ENCODE data around the gene MCRS1. TPM values are rescaled to one million over a fixed set of nuclear protein-coding genes. Genes with fewer than 3 reads are reported as not detected.

MCRS1 gene
- total and polyA plus RNA-seq, 10 of the 15 experiments (the other 5 are each of a cell fraction or from before 2014, with no cell fraction given), result 34.3 to 82.8 (median 57.6) TPM

DNA sequence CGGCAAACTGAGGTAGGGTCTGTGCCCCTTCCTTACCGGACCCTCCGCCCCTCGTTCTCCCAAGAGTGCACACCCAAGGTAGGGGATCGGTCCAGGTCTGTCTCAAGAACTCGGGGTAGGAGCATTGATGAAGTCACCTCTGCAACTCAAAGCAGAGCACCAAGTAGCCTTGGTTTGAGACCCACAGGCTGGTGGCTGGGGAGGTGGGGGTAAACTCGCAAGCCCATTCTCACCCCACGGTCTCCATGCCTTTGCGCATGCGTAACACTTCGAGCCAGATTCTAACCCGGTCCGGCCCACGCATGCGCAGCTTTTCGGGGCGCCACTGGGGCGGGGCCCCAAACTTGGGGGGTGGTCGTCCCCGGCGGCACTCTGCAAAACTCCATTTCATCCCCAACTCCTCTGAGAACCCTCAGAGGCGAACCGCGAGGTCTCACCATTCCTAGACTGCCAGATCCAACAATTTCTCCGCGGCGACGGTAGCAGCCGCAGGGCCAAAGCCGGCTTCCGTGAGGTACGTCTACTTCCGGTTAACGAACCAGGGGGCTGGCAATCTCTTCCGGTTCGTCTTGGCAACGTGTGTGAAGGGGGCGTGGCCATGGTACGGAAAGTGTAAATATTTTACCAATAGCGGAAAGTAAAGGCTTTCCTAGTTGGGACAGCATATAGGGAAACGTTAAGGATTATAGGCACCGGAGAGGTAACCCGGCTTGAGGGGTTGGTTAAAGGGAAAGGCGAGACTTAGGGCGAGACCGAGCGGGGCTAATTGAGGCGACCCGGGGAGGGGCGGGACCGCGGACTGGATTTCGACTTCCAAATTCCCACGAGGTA is at the start of gene MCRS1 (continued):
- TF ChIP-seq, protein P1, sequence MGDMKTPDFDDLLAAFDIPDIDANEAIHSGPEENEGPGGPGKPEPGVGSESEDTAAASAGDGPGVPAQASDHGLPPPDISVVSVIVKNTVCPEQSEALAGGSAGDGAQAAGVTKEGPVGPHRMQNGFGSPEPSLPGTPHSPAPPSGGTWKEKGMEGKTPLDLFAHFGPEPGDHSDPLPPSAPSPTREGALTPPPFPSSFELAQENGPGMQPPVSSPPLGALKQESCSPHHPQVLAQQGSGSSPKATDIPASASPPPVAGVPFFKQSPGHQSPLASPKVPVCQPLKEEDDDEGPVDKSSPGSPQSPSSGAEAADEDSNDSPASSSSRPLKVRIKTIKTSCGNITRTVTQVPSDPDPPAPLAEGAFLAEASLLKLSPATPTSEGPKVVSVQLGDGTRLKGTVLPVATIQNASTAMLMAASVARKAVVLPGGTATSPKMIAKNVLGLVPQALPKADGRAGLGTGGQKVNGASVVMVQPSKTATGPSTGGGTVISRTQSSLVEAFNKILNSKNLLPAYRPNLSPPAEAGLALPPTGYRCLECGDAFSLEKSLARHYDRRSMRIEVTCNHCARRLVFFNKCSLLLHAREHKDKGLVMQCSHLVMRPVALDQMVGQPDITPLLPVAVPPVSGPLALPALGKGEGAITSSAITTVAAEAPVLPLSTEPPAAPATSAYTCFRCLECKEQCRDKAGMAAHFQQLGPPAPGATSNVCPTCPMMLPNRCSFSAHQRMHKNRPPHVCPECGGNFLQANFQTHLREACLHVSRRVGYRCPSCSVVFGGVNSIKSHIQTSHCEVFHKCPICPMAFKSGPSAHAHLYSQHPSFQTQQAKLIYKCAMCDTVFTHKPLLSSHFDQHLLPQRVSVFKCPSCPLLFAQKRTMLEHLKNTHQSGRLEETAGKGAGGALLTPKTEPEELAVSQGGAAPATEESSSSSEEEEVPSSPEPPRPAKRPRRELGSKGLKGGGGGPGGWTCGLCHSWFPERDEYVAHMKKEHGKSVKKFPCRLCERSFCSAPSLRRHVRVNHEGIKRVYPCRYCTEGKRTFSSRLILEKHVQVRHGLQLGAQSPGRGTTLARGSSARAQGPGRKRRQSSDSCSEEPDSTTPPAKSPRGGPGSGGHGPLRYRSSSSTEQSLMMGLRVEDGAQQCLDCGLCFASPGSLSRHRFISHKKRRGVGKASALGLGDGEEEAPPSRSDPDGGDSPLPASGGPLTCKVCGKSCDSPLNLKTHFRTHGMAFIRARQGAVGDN (IDR thresholded peaks at IDR 0.05), result peak; percentile 91
- TF ChIP-seq MXI1 (IDR thresholded peaks at IDR 0.05; ENCODE audit: low read depth, low read length) (peak; percentile 91), ATF7 (IDR thresholded peaks at IDR 0.05; ENCODE audit: low read depth) (0 out of 2 replicates have a peak, but pooled peaks have one; percentile 48), RELA (IDR thresholded peaks at IDR 0.05; ENCODE audit: borderline replicate concordance, partially characterized antibody) (peak; percentile 81), KLF5 (IDR thresholded peaks at IDR 0.05; ENCODE audit: partially characterized antibody) (no peak), EGR1 (IDR thresholded peaks at IDR 0.05; ENCODE audit: borderline replicate concordance in 1 of 2, low read depth in 2 of 2, low read length in 2 of 2) (peak in 1 of 2 experiments; percentile 57; a peak in 1 of 3 replicates), ZNF24 (IDR thresholded peaks at IDR 0.05) (no peak), ZNF384 (IDR thresholded peaks at IDR 0.05; ENCODE audit: borderline replicate concordance, low read depth, low read length) (no peak), IRF4 (IDR thresholded peaks at IDR 0.05; ENCODE audit: low read depth, low read length) (no peak), HDGF (IDR thresholded peaks at IDR 0.05) (no peak), SRF (IDR thresholded peaks at IDR 0.05; ENCODE audit: low read depth in 2 of 2, low read length in 2 of 2) (no peak), SMAD5 (IDR thresholded peaks at IDR 0.05; ENCODE audit: low read depth) (peak; percentile 94), POLR2A (IDR thresholded peaks at IDR 0.05; ENCODE audit: low read depth, low read length) (peak; percentile 98), DPF2 (IDR thresholded peaks at IDR 0.05) (no peak), JUND (IDR thresholded peaks at IDR 0.05; ENCODE audit: low read depth, low read length) (no peak), MEF2A (IDR thresholded peaks at IDR 0.05; ENCODE audit: insufficient read depth, low read depth, low read length) (no peak), CREM (IDR thresholded peaks at IDR 0.05; ENCODE audit: low read depth) (peak; percentile 88), SUZ12 (IDR thresholded peaks at IDR 0.05; ENCODE audit: unreplicated experiment) (no peak), BMI1 (IDR thresholded peaks at IDR 0.05; ENCODE audit: borderline replicate concordance) (no peak; the same call in 1 of the 2 replicates), RUNX3 (IDR thresholded peaks at IDR 0.05; ENCODE audit: low read length) (peak; percentile 55)
- TF ChIP-seq, protein P2, sequence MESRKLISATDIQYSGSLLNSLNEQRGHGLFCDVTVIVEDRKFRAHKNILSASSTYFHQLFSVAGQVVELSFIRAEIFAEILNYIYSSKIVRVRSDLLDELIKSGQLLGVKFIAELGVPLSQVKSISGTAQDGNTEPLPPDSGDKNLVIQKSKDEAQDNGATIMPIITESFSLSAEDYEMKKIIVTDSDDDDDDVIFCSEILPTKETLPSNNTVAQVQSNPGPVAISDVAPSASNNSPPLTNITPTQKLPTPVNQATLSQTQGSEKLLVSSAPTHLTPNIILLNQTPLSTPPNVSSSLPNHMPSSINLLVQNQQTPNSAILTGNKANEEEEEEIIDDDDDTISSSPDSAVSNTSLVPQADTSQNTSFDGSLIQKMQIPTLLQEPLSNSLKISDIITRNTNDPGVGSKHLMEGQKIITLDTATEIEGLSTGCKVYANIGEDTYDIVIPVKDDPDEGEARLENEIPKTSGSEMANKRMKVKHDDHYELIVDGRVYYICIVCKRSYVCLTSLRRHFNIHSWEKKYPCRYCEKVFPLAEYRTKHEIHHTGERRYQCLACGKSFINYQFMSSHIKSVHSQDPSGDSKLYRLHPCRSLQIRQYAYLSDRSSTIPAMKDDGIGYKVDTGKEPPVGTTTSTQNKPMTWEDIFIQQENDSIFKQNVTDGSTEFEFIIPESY (IDR thresholded peaks at IDR 0.05), result no peak
- TF ChIP-seq, protein P3, sequence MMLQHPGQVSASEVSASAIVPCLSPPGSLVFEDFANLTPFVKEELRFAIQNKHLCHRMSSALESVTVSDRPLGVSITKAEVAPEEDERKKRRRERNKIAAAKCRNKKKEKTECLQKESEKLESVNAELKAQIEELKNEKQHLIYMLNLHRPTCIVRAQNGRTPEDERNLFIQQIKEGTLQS (IDR thresholded peaks at IDR 0.05; ENCODE audit: borderline replicate concordance, extremely low read depth, low read depth, low read length), result peak; percentile 56; the same call in 1 of the 2 replicates
- TF ChIP-seq, protein P4, sequence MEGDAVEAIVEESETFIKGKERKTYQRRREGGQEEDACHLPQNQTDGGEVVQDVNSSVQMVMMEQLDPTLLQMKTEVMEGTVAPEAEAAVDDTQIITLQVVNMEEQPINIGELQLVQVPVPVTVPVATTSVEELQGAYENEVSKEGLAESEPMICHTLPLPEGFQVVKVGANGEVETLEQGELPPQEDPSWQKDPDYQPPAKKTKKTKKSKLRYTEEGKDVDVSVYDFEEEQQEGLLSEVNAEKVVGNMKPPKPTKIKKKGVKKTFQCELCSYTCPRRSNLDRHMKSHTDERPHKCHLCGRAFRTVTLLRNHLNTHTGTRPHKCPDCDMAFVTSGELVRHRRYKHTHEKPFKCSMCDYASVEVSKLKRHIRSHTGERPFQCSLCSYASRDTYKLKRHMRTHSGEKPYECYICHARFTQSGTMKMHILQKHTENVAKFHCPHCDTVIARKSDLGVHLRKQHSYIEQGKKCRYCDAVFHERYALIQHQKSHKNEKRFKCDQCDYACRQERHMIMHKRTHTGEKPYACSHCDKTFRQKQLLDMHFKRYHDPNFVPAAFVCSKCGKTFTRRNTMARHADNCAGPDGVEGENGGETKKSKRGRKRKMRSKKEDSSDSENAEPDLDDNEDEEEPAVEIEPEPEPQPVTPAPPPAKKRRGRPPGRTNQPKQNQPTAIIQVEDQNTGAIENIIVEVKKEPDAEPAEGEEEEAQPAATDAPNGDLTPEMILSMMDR (IDR thresholded peaks at IDR 0.05 in 2 of 3, conservative IDR thresholded peaks at IDR 0.05 in 1 of 3; ENCODE audit: control insufficient read depth in 2 of 3, extremely low read depth in 1 of 3, insufficient read depth in 1 of 3, low read depth in 3 of 3, low read length in 3 of 3), result no peak

All from GM12878 (cell line).